GM06990 (cell line): ENCODE measurements around the gene SEC14L6.

Experiments
- DNase-seq: peaks from one replicate; pipeline ENCODE4 v3.0.0-alpha.2; 2011; ENCODE audit not compliant: insufficient read length; ENCODE audit errors: extremely low read depth
- H3K27me3 ChIP-seq: replicated peaks from 2 replicates; pipeline ENCODE4 v1.6.0; 2011; ENCODE audit warnings: low read length; ENCODE audit not compliant: control insufficient read depth, insufficient read depth
- H3K36me3 ChIP-seq: 2 replicates; pipeline ENCODE4 v1.5.1; 2011; ENCODE audit warnings: low read length; ENCODE audit not compliant: control insufficient read depth, insufficient read depth
- H3K4me3 ChIP-seq: replicated peaks from 2 replicates; pipeline ENCODE4 v1.5.1; 2011; ENCODE audit warnings: low read depth, mild to moderate bottlenecking, control low read depth, low read length
- TF ChIP-seq, protein P1 (sequence below): IDR thresholded peaks from 2 replicates; pipeline ENCODE4 v1.5.1; 2011; ENCODE audit warnings: low read length, control low read depth, mild to moderate bottlenecking, inconsistent platforms; ENCODE audit not compliant: insufficient read depth, poor library complexity, severe bottlenecking

SEC14L6 gene

DNA sequence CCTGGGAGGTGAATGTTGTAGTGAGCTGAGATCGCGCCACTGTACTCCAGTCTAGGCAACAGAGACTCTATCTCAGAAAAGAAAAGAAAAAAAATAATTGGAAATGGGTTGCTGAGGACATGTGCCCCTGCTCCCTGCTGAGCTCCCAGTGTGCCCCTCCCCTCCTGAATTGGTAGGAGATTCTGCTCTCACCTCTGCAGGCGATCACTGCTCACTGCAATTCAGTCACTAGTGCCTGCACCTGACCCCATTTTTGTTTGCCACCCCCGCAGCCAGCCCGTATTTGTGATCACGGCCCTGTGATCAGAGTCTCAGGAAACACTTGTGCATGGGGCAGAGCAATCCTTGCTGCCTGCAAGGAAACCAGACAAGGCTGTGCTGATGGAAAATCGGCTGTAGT lies 58.4 kb downstream of the SEC14L6 start:
- Histone ChIP-seq H3K36me3 (no peaks in the 10 kb centered on the region), H3K27me3 (no peaks in the 10 kb centered on the region; the same call in 1 of the 2 replicates), H3K4me3 (no peak overlapping the region)
- TF ChIP-seq, protein P1, sequence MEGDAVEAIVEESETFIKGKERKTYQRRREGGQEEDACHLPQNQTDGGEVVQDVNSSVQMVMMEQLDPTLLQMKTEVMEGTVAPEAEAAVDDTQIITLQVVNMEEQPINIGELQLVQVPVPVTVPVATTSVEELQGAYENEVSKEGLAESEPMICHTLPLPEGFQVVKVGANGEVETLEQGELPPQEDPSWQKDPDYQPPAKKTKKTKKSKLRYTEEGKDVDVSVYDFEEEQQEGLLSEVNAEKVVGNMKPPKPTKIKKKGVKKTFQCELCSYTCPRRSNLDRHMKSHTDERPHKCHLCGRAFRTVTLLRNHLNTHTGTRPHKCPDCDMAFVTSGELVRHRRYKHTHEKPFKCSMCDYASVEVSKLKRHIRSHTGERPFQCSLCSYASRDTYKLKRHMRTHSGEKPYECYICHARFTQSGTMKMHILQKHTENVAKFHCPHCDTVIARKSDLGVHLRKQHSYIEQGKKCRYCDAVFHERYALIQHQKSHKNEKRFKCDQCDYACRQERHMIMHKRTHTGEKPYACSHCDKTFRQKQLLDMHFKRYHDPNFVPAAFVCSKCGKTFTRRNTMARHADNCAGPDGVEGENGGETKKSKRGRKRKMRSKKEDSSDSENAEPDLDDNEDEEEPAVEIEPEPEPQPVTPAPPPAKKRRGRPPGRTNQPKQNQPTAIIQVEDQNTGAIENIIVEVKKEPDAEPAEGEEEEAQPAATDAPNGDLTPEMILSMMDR: no peak
- DNase-seq: no peak

DNA sequence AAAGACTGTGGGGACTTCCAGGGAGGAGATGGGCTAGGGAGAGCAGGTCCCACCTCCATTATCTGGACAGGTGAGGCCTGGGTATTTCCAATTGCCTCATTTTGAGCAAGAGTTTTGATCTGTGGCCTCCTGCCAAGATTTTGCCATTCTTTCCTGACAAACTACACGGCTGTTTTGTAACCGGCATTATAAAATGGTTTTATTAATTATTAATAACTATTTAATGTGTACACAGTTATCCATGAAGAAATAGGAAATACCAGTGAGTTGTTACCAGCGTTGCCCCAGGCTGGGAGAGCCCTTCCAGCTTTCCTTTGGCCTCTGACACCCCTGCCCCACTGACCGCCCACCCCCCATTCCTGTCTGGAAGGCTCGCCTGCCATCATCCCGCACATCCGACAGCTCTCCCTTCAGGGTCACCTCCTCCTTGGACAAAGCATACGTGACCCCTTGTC lies 59.9 kb downstream of the SEC14L6 start:
- H3K27me3 ChIP-seq: no peaks in the 10 kb centered on the region; the same call in 1 of the 2 replicates
- DNase-seq: no peak
- no peak overlapping the region for H3K4me3 ChIP-seq
- TF ChIP-seq, protein P1: no peak
- H3K36me3 ChIP-seq: no peaks in the 10 kb centered on the region

DNA sequence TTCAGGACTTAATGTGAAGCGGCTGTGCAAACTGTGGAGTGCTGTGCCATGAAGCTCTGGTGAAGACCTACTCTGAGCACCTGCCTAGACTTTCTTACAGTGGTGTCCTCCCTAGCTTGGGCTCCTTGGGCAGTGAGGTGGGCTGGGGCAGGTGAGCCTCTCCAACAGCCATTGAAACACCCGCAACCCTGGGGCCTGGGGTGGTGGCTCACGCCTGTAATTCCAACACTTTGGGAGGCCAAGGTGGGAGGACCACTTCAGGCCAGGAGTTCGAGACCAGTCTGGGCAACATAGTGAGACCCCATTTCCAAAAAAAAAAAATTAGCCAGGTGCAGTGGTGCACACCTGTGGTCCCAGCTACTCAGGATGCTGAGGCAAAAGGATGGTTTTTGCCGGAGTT lies 60.4 kb downstream of the SEC14L6 start:
- TF ChIP-seq, protein P1: no peak
- no peak overlapping the region for H3K4me3 ChIP-seq
- no peak for DNase-seq
- H3K36me3 ChIP-seq: no peaks in the 10 kb centered on the region
- no peaks in the 10 kb centered on the region; the same call in 1 of the 2 replicates for H3K27me3 ChIP-seq

DNA sequence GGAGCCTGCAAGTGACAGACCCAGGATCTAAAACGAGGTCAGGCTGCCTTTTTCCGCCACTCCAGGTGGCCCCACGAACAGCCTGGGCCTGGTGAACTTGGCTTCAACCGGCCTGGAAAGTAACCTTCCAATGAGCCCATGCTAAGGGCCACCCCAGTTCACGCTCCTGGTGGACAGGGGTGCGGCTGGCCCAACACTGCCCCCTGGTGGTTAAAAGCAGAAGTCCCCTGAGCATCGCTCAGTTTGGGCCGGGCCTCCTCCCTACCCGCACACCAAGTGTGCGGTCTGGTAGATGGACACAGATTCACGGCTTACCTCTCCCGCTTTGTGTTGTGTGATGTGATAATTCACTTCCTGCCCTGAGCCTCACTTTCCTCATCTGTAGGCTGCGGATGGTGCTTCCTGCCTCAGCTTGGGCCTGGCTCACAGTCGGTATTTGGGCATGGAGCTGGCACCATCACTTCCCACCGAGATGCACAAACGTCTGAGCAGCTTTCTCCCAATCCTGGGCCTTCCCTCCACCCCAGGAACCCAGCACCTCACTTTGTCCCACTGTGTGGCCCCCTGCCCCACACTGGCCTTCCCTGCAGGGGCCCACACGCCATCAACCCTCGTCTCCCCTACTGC lies 61.1 kb downstream of the SEC14L6 start:
- Histone ChIP-seq H3K36me3 (no peaks in the 10 kb centered on the region), H3K27me3 (no peaks in the 10 kb centered on the region; the same call in 1 of the 2 replicates), H3K4me3 (no peak overlapping the region)
- TF ChIP-seq, protein P1: peak; percentile 91
- DNase-seq: peak; percentile 49

DNA sequence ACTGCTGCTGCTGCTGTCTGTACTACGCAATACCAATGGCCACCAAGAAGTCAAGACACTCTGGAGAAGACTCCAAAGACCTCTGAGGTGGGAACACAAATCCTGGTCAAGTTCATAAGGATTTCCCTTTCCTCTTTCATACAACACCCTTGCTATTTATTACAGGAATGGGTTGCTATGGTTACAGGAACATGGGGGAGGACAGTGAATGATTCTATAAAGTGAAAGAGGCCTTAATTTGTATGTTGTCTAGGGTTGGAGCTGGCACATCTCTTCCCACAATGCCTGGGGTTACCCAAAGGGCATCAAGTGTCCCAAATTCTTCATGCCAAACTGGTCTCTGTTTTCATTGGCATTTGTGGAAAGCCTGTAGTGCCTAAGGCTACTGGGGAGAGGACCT lies 63.4 kb downstream of the SEC14L6 start:
- TF ChIP-seq, protein P1: no peak

More for the DNA sequence above, 63.4 kb downstream of the SEC14L6 start:
- Histone ChIP-seq H3K27me3 (peaks cover 1% of the 10 kb centered on the region), H3K4me3 (no peak overlapping the region), H3K36me3 (no peaks in the 10 kb centered on the region)
- no peak for DNase-seq
